Tibial artery (tissue), 4 donors: ENCODE results near the gene MAN1C1.

ENCODE experiments used
- DNase-seq, 2 donors: peaks; one replicate each; pipeline ENCODE4 v3.0.0-alpha.2; 2019
- H3K27ac ChIP-seq, 2 donors: fragments of 200-600 bp; sonication (generic) in 1 of 2; 1 replicate in 1 of 2; 2 replicates in 1 of 2; pipeline ENCODE4 v1.5.1; 2018 to 2019; ENCODE audit warnings: mild to moderate bottlenecking in 1 of 2
- H3K27me3 ChIP-seq, 2 donors: fragments of 200-600 bp; sonication (generic) in 1 of 2; one replicate each; pipeline versions ENCODE4 v1.5.1 to v1.6.0; 2016 to 2019
- H3K36me3 ChIP-seq, 3 donors: fragments of 200-600 bp; sonication (generic) in 2 of 3; one replicate each; pipeline ENCODE4 v1.5.1; 2016 to 2019; ENCODE audit warnings: mild to moderate bottlenecking in 2 of 3
- H3K4me1 ChIP-seq, 4 donors: fragments of 200-600 bp; sonication (generic) in 2 of 4; 1 replicate in 3 of 4; 2 replicates in 1 of 4; pipeline ENCODE4 v1.5.1; 2016 to 2019
- H3K4me3 ChIP-seq, 2 donors: fragments of 200-600 bp; sonication (generic) in 1 of 2; 1 replicate in 1 of 2; 2 replicates in 1 of 2; pipeline ENCODE4 v1.5.1; 2018 to 2019; ENCODE audit warnings: mild to moderate bottlenecking in 2 of 2
- H3K9me3 ChIP-seq, 3 donors: fragments of 200-600 bp; sonication (generic) in 1 of 3; one replicate each; pipeline ENCODE4 v1.5.1; 2016 to 2019
- intact Hi-C: fragments of 100-400 bp; cut with DNase I; formaldehyde crosslinking; loops from one replicate; pipeline ENCODE4 v1.15.0; 2023; ENCODE audit warnings: low total_unique reads
- TF ChIP-seq, protein P1 (sequence below), 2 experiments: fragments of 200-600 bp in 1 of 2; fragments of 450-650 bp in 1 of 2; IDR thresholded peaks; one replicate each; pipeline ENCODE4 v1.5.1; 2017 to 2019; ENCODE audit warnings: antibody characterized with exemption in 2 of 2, mild to moderate bottlenecking in 1 of 2, moderate library complexity in 1 of 2

MAN1C1 gene

DNA sequence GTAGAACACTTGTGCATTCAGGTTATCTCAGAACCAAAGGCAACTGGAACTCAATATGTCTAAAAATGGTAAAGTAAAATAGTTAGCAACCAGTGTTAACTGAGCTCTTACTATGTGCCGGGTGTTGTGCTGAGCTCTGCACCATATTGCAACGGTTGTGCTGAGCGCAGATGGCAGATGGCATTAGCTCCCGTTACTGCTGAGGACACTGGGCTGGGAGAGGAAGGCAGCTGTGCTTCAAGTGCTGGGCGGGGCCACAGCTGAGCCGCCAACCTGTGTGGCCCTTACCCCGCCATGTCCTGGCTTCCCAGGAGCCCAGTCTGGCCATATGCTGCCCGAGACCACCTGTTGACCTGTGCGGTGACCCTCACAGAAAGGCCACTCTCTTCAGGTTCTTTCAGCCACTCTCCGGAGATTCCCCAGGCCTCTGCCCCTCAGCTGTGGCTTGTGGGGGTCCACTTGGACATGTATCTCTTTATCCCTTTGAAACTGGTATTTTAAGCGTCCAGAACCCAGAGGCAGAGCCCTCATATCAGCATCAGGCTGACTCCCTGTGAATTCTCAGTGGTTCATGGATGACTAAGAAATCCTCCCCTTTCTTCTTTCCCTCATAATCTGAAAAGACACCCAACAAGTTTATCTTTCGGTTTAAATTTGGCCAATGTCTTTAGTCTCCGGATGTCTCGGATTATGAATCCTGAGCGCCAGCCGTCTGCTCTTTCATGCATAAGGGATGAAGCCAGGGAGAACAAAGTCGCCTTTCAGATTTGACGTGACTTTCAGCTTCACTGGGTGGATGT lies 46.8 kb upstream of the MAN1C1 start:
- peaks cover 0 to 10% (median 9%) of the 10 kb centered on the region in 3 donors for H3K36me3 ChIP-seq
- H3K9me3 ChIP-seq, result no peaks in the 10 kb centered on the region
- no peak for DNase-seq
- H3K4me1 ChIP-seq, result peaks cover 5 to 65% (median 40%) of the 10 kb centered on the region in 4 donors
- TF ChIP-seq, protein P1, sequence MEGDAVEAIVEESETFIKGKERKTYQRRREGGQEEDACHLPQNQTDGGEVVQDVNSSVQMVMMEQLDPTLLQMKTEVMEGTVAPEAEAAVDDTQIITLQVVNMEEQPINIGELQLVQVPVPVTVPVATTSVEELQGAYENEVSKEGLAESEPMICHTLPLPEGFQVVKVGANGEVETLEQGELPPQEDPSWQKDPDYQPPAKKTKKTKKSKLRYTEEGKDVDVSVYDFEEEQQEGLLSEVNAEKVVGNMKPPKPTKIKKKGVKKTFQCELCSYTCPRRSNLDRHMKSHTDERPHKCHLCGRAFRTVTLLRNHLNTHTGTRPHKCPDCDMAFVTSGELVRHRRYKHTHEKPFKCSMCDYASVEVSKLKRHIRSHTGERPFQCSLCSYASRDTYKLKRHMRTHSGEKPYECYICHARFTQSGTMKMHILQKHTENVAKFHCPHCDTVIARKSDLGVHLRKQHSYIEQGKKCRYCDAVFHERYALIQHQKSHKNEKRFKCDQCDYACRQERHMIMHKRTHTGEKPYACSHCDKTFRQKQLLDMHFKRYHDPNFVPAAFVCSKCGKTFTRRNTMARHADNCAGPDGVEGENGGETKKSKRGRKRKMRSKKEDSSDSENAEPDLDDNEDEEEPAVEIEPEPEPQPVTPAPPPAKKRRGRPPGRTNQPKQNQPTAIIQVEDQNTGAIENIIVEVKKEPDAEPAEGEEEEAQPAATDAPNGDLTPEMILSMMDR (IDR thresholded peaks at IDR 0.05), result no peak
- intact Hi-C loops, result no loop called here
- no peak overlapping the region for H3K4me3 ChIP-seq
- H3K27me3 ChIP-seq, result no peaks in the 10 kb centered on the region
- H3K27ac ChIP-seq, result peak overlapping the region; percentile 88 to 90

DNA sequence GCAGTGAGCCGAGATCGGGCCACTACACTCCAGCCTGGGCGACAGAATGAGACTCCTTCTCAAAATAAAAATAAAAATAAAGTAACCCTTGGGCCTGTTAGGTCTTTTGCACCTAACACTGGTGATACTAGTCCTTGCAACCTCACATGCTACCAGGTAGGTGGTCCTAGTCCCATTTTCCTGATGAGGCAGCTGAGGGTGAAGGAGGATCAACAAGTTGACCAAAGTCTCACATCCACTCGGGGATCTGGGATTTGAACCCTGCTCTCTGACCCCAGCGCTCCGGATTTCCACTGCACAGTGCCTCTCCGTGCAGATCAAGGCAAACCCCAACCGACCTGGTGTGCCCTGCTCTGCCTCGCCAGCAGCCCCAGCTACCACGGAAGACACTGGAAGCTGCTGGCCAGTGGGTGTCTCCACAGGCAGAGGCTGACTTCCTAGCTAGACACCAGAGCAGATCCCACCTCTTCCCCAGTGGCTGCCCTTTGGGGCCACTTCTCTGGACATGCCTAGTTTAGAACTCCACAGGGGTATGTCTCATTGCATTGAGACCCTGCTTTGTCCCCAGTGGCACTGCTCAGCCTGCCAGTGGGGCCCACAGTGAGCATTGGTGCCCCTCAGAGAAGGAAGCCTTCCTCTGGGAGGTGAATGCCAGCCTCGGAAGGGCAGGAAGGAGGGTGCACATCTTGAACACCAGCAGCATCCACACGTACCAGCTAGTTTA lies 45.6 kb upstream of the MAN1C1 start:
- Histone ChIP-seq H3K4me1 (peaks cover 5 to 53% (median 35%) of the 10 kb centered on the region in 4 donors), H3K36me3 (no peaks in the 10 kb centered on the region), H3K27me3 (no peaks in the 10 kb centered on the region), H3K9me3 (no peaks in the 10 kb centered on the region), H3K4me3 (no peak overlapping the region), H3K27ac (no peak overlapping the region)
- TF ChIP-seq, protein P1 (IDR thresholded peaks at IDR 0.05), result no peak
- DNase-seq, result no peak
- intact Hi-C loops, result no loop called here

DNA sequence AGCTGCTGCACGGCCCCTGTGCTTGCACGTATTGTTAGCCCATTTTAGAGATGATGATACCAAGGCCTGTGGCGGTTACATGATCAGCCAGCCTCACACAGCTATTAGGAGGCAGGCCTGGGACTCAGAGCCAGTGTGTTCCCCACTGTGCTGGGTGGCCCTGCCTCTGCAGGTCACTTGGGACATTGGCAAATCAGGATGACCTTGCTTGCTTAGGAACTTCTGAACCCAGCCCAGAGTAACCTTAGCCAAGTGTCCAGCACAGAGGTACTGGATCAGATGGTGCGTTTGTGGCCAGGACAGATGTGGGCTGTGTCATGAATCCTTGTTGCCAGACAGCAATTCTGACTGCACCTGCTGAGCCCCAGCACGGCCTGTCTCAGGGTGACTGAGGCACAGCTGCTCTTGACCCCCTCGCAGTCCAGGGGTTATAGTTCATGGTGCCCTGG lies 45.0 kb upstream of the MAN1C1 start:
- H3K36me3 ChIP-seq, result no peaks in the 10 kb centered on the region
- H3K4me3 ChIP-seq, result no peak overlapping the region
- DNase-seq, result no peak
- peaks cover 5 to 48% (median 30%) of the 10 kb centered on the region in 4 donors for H3K4me1 ChIP-seq
- intact Hi-C loops, result no loop called here
- H3K27ac ChIP-seq, result no peak overlapping the region
- TF ChIP-seq, protein P1 (IDR thresholded peaks at IDR 0.05), result no peak
- no peaks in the 10 kb centered on the region for H3K9me3 ChIP-seq
- no peaks in the 10 kb centered on the region for H3K27me3 ChIP-seq

DNA sequence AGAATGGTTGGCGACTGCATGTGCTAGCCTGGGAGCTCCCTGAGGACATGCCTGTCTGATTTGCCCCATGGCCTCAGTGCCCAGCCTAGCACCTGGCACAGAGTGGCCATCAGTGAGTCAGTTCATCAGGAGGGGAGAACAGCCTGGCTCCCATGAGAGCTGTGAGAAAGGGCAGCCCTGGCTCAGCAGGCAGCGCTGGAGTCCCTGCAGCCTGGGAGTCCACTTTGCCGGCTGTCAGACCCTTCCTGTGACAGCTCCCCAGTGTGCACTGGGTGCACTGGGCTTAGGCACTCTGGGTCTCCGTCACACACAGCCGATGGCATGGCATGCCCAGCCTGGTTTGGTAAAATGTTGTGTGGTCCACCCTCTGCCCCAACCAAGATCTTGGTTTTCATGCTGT lies 44.5 kb upstream of the MAN1C1 start:
- Histone ChIP-seq H3K4me1 (peaks cover 5 to 42% (median 25%) of the 10 kb centered on the region in 4 donors), H3K4me3 (no peak overlapping the region), H3K9me3 (no peaks in the 10 kb centered on the region), H3K27ac (no peak overlapping the region), H3K36me3 (no peaks in the 10 kb centered on the region), H3K27me3 (no peaks in the 10 kb centered on the region)
- TF ChIP-seq, protein P1 (IDR thresholded peaks at IDR 0.05), result no peak
- no peak for DNase-seq
- intact Hi-C loops, result no loop called here

DNA sequence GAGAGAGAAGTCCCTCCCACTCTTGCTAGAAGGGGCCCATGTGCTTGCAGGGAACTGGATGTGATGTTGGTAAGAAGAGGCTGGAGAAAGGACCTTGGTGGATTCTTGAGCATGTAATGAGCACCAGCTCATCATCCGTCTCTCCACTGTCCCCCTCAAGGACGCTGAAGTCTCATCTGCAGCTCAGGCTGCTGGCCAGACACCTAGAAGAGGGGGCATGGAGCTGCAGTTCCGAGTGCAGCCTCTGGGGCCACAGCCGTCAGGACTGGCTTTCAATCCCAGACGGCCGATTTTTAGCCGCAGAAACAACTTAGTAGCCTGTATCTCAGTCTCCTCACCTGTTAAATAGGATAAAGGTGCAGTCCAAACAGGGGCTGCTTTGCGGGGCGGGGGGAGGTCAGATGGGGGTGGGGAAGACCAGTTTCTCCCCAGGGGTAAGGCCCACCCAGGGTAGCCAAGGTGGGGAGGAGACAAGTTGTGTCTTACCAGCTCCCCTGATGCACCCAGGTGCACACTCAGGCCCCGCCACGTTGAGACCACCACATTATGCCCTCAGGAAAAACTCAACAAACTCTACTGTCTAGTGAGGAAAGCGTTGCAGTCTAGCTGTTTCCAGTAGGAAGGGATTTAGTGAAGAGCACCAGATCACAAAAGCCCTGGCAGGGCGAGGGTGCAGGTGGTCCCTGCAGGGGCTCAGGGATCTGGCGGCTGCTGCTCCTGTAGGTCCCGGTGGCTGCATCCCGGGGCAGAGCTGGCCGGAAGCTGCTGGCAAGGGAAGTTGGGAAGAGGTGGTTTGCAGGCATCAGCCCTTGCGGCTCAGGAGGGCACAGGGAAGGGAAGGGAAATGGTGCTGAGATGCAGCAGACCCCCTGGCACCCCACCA lies 43.6 kb upstream of the MAN1C1 start:
- Histone ChIP-seq H3K4me1 (peaks cover 0 to 34% (median 17%) of the 10 kb centered on the region in 4 donors), H3K9me3 (no peaks in the 10 kb centered on the region), H3K4me3 (no peak overlapping the region), H3K27me3 (no peaks in the 10 kb centered on the region), H3K36me3 (no peaks in the 10 kb centered on the region), H3K27ac (no peak overlapping the region)
- no peak for DNase-seq
- intact Hi-C loops, result no loop called here
- TF ChIP-seq, protein P1 (IDR thresholded peaks at IDR 0.05), result peak; percentile 56 to 67
